Measurements from ENCODE around the gene CD63. TPM values are rescaled to one million over a fixed set of nuclear protein-coding genes. Genes with fewer than 3 reads are reported as not detected.

Gene CD63
- total and polyA plus RNA-seq, 2 of the 13 experiments (the other 11 are each of a cell fraction or from before 2014, with no cell fraction given) = 234 to 277 TPM

DNA sequence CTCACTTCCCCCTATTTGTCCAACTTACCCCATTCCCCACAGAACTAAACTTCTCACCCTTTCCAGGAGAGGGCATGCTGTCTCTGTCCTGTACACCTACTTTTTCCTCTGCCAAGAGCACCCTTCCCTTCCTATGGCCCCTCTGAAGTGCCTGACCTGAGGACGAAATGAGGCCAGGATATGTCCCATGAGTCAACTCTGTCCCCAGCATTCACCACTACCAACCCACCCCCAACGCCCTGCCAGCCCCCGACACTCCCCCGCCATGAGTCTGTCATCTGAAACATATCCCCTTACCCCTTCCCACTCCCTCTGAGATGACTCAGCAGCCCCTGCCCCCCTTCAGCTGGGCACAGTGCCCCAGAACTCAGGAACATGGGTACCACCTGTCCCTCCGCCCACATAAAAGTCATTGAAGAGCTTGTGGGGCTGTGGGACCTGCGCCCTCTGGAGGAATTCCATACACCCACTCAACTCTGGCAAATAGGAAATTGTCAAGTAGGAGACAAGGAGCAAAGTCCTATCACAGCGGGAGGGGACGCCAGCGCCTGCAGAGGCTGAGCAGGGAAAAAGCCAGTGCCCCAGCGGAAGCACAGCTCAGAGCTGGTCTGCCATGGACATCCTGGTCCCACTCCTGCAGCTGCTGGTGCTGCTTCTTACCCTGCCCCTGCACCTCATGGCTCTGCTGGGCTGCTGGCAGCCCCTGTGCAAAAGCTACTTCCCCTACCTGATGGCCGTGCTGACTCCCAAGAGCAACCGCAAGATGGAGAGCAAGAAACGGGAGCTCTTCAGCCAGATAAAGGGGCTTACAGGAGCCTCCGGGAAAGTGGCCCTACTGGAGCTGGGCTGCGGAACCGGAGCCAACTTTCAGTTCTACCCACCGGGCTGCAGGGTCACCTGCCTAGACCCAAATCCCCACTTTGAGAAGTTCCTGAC is 47.4 kb downstream of the CD63 start (continued):
- TF ChIP-seq ESRRA (CRISPR knock-in tag; IDR thresholded peaks at IDR 0.05; ENCODE audit: low read depth) = no peak
- TF ChIP-seq CHCHD3 (CRISPR knock-in tag; IDR thresholded peaks at IDR 0.05) = no peak
- TF ChIP-seq NR1H2 (CRISPR knock-in tag; IDR thresholded peaks at IDR 0.05; ENCODE audit: borderline replicate concordance, low read depth) = 0 out of 2 replicates have a peak, but pooled peaks have one; percentile 46
- TF ChIP-seq, protein P1, sequence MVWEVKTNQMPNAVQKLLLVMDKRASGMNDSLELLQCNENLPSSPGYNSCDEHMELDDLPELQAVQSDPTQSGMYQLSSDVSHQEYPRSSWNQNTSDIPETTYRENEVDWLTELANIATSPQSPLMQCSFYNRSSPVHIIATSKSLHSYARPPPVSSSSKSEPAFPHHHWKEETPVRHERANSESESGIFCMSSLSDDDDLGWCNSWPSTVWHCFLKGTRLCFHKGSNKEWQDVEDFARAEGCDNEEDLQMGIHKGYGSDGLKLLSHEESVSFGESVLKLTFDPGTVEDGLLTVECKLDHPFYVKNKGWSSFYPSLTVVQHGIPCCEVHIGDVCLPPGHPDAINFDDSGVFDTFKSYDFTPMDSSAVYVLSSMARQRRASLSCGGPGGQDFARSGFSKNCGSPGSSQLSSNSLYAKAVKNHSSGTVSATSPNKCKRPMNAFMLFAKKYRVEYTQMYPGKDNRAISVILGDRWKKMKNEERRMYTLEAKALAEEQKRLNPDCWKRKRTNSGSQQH (CRISPR knock-in tag; IDR thresholded peaks at IDR 0.05; ENCODE audit: low read depth) = no peak
- TF ChIP-seq, protein P2, sequence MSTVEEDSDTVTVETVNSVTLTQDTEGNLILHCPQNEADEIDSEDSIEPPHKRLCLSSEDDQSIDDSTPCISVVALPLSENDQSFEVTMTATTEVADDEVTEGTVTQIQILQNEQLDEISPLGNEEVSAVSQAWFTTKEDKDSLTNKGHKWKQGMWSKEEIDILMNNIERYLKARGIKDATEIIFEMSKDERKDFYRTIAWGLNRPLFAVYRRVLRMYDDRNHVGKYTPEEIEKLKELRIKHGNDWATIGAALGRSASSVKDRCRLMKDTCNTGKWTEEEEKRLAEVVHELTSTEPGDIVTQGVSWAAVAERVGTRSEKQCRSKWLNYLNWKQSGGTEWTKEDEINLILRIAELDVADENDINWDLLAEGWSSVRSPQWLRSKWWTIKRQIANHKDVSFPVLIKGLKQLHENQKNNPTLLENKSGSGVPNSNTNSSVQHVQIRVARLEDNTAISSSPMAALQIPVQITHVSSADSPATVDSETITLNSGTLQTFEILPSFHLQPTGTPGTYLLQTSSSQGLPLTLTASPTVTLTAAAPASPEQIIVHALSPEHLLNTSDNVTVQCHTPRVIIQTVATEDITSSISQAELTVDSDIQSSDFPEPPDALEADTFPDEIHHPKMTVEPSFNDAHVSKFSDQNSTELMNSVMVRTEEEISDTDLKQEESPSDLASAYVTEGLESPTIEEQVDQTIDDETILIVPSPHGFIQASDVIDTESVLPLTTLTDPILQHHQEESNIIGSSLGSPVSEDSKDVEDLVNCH (CRISPR knock-in tag; IDR thresholded peaks at IDR 0.05) = no peak
- TF ChIP-seq MAFG (CRISPR knock-in tag; IDR thresholded peaks at IDR 0.05) = no peak
- TF ChIP-seq, protein P3, sequence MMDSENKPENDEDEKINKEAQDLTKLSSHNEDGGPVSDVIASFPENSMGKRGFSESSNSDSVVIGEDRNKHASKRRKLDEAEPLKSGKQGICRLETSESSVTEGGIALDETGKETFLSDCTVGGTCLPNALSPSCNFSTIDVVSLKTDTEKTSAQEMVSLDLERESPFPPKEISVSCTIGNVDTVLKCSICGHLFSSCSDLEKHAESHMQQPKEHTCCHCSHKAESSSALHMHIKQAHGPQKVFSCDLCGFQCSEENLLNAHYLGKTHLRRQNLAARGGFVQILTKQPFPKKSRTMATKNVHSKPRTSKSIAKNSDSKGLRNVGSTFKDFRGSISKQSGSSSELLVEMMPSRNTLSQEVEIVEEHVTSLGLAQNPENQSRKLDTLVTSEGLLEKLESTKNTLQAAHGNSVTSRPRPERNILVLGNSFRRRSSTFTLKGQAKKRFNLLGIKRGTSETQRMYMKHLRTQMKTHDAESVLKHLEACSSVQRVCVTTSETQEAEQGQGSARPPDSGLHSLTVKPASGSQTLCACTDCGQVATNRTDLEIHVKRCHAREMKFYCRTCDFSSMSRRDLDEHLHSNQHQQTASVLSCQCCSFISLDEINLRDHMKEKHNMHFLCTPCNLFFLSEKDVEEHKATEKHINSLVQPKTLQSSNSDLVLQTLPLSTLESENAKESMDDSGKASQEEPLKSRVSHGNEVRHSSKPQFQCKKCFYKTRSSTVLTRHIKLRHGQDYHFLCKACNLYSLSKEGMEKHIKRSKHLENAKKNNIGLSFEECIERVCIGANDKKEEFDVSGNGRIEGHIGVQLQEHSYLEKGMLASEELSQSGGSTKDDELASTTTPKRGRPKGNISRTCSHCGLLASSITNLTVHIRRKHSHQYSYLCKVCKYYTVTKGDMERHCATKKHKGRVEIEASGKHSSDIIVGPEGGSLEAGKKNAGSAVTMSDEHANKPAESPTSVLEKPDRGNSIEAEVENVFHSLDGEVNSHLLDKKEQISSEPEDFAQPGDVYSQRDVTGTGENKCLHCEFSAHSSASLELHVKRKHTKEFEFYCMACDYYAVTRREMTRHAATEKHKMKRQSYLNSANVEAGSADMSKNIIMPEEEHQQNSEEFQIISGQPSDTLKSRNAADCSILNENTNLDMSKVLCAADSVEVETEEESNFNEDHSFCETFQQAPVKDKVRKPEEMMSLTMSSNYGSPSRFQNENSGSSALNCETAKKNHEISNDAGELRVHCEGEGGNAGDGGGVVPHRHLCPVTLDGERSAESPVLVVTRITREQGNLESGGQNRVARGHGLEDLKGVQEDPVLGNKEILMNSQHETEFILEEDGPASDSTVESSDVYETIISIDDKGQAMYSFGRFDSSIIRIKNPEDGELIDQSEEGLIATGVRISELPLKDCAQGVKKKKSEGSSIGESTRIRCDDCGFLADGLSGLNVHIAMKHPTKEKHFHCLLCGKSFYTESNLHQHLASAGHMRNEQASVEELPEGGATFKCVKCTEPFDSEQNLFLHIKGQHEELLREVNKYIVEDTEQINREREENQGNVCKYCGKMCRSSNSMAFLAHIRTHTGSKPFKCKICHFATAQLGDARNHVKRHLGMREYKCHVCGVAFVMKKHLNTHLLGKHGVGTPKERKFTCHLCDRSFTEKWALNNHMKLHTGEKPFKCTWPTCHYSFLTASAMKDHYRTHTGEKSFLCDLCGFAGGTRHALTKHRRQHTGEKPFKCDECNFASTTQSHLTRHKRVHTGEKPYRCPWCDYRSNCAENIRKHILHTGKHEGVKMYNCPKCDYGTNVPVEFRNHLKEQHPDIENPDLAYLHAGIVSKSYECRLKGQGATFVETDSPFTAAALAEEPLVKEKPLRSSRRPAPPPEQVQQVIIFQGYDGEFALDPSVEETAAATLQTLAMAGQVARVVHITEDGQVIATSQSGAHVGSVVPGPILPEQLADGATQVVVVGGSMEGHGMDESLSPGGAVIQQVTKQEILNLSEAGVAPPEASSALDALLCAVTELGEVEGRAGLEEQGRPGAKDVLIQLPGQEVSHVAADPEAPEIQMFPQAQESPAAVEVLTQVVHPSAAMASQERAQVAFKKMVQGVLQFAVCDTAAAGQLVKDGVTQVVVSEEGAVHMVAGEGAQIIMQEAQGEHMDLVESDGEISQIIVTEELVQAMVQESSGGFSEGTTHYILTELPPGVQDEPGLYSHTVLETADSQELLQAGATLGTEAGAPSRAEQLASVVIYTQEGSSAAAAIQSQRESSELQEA (CRISPR knock-in tag; IDR thresholded peaks at IDR 0.05; ENCODE audit: not compliant biosample characterization) = no peak
- TF ChIP-seq ZZZ3 (CRISPR knock-in tag; IDR thresholded peaks at IDR 0.05; ENCODE audit: borderline replicate concordance) = no peak
- peak; percentile 56 for TF ChIP-seq PITX1 (CRISPR knock-in tag; IDR thresholded peaks at IDR 0.05)
- TF ChIP-seq FOXA3 (CRISPR knock-in tag; IDR thresholded peaks at IDR 0.05) = peak; percentile 47
- TF ChIP-seq, protein P4, sequence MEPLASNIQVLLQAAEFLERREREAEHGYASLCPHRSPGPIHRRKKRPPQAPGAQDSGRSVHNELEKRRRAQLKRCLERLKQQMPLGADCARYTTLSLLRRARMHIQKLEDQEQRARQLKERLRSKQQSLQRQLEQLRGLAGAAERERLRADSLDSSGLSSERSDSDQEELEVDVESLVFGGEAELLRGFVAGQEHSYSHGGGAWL (CRISPR knock-in tag; IDR thresholded peaks at IDR 0.05) = no peak
- TF ChIP-seq DNMT3B (CRISPR knock-in tag; conservative IDR thresholded peaks at IDR 0.05) = no peak

Measured in HepG2 (cell line).